GM10266 (cell line): ENCODE results near the gene INPP5K.
A peak's percentile ranks its signal among the peaks of the same experiment; 100 is the strongest.

Experiments
- DNase-seq: peaks from one replicate; pipeline ENCODE4 v3.0.0; 2012; ENCODE audit errors: extremely low spot score
- CTCF ChIP-seq: IDR thresholded peaks from 2 replicates; pipeline ENCODE4 v1.5.1; 2012; ENCODE audit warnings: mild to moderate bottlenecking, low read depth; ENCODE audit not compliant: control insufficient read depth, insufficient read depth; ENCODE audit errors: missing control alignments

INPP5K gene

GRCh38 chr17:1480747-1481465 is 35.5 kb downstream of the INPP5K start:
- no peak for TF ChIP-seq CTCF
- DNase-seq, result no peak

GRCh38 chr17:1478418-1478817 is 38.0 kb downstream of the INPP5K start:
- TF ChIP-seq CTCF, result no peak
- DNase-seq, result no peak

- no peak for DNase-seq
- no peak for TF ChIP-seq CTCF
These were observed 41.0 kb downstream of the INPP5K start for GRCh38 chr17:1475321-1475854.

GRCh38 chr17:1474402-1475189 is 41.8 kb downstream of the INPP5K start:
- no peak for TF ChIP-seq CTCF
- DNase-seq, result peak; percentile 91

- TF ChIP-seq CTCF, result no peak
- DNase-seq, result no peak
These were observed 42.6 kb downstream of the INPP5K start for GRCh38 chr17:1473841-1474240.

- no peak for DNase-seq
- peak; percentile 30 for TF ChIP-seq CTCF
These were observed 43.2 kb downstream of the INPP5K start for GRCh38 chr17:1473170-1473569.
